K562 (cell line): ENCODE data around the gene ERAS. TPM values are rescaled to one million over a fixed set of nuclear protein-coding genes. Genes with fewer than 3 reads are reported as not detected.

Experiments used
- BRD9 ChIP-seq: fragments of 450-650 bp; IDR thresholded peaks from 2 replicates; pipeline ENCODE4 v1.6.1; 2018; ENCODE audit warnings: low read depth; ENCODE audit not compliant: partially characterized antibody
- CBX5 ChIP-seq: IDR thresholded peaks from 2 replicates; pipeline ENCODE4 v1.6.1; 2014; ENCODE audit warnings: low read depth, borderline replicate concordance
- FOSL1 ChIP-seq: fragments of 200-800 bp; sonication (Bioruptor generic); conservative IDR thresholded peaks from 2 replicates; pipeline ENCODE4 v1.6.1; 2016; ENCODE audit warnings: missing genetic modification characterization, missing compliant biosample characterization
- GABPB1 ChIP-seq: sonication (generic); formaldehyde crosslinking; IDR thresholded peaks from 2 replicates; pipeline ENCODE4 v1.8.0; 2022; ENCODE audit warnings: mild to moderate bottlenecking, missing genetic modification reagents
- HDGF ChIP-seq: fragments of 450-650 bp; IDR thresholded peaks from 2 replicates; pipeline ENCODE4 v1.6.1; 2016
- MEF2A ChIP-seq: IDR thresholded peaks from 2 replicates; pipeline ENCODE4 v1.6.1; 2011; ENCODE audit warnings: low read depth, mild to moderate bottlenecking, low read length, moderate library complexity; ENCODE audit not compliant: control insufficient read depth
- MEF2D ChIP-seq: conservative IDR thresholded peaks from 2 replicates; pipeline ENCODE4 v1.6.1; 2016; ENCODE audit warnings: low read depth, missing genetic modification characterization, missing compliant biosample characterization
- MTA1 ChIP-seq: fragments of 450-650 bp; IDR thresholded peaks from 2 replicates; pipeline ENCODE4 v1.6.1; 2017; ENCODE audit warnings: borderline replicate concordance
- PCBP2 ChIP-seq: fragments of 200-400 bp; formaldehyde crosslinking; IDR thresholded peaks from 2 replicates; pipeline ENCODE4 v1.6.1; 2018; ENCODE audit warnings: low read length, low read depth, mild to moderate bottlenecking, moderate library complexity; ENCODE audit not compliant: poor library complexity, severe bottlenecking
- PTBP1 ChIP-seq: fragments of 200-400 bp; formaldehyde crosslinking; IDR thresholded peaks from 2 replicates; pipeline ENCODE4 v1.6.1; 2017; ENCODE audit warnings: low read depth, low read length
- RAD51 ChIP-seq: fragments of 450-650 bp; IDR thresholded peaks from 2 replicates; pipeline ENCODE4 v1.7.1; 2016; ENCODE audit warnings: low read depth, mild to moderate bottlenecking, borderline replicate concordance
- RCOR1 ChIP-seq, 2 experiments: IDR thresholded peaks; 2 replicates each; pipeline ENCODE4 v1.6.1; 2012; ENCODE audit warnings: low read depth in 2 of 2, low read length in 2 of 2, borderline replicate concordance in 1 of 2, improper control_type of control experiment in 1 of 2
- TAF1 ChIP-seq: IDR thresholded peaks from 2 replicates; pipeline ENCODE4 v1.6.1; 2011; ENCODE audit warnings: mild to moderate bottlenecking, low read length, moderate library complexity; ENCODE audit not compliant: insufficient read depth, control insufficient read depth, severe bottlenecking; ENCODE audit errors: extremely low read depth
- TGIF2 ChIP-seq: sonication (generic); formaldehyde crosslinking; IDR thresholded peaks from 2 replicates; pipeline ENCODE4 v1.8.1; 2022; ENCODE audit warnings: mild to moderate bottlenecking, missing genetic modification reagents, moderate library complexity
- ZNF184 ChIP-seq: sonication (generic); formaldehyde crosslinking; IDR thresholded peaks from 2 replicates; pipeline ENCODE4 v1.5.0; 2020; ENCODE audit warnings: missing genetic modification reagents
- ZNF282 ChIP-seq: sonication (generic); formaldehyde crosslinking; IDR thresholded peaks from 2 replicates; pipeline ENCODE4 v1.8.1; 2023; ENCODE audit warnings: missing genetic modification reagents
- ZNF764 ChIP-seq: fragments of 250-450 bp; sonication (Bioruptor Pico); IDR thresholded peaks from 2 replicates; pipeline ENCODE4 v1.4.0; 2020; ENCODE audit warnings: low read depth, mild to moderate bottlenecking, moderate library complexity
- polyA plus RNA-seq, 8 experiments: library from polyadenylated mRNA; depleted of rRNA in 4 of 8; stranded (reverse) in 5 of 8; unstranded in 3 of 8; fragments of >200 nt; fragmentation: Nextera tagmentation in 2 of 8; fragmentation: Illumina TruSeq in 1 of 8; extraction: Ambion mirVana in 2 of 8; extraction: Trizol in 1 of 8; gene quantifications; 2 replicates each; pipeline versions ENCODE4 v1.2.1 to v1.2.3, GENCODE V29; 2011 to 2014; ENCODE audit warnings: inconsistent platforms in 1 of 8, missing spikeins in 1 of 8
- total RNA-seq, 7 experiments: library from RNA; depleted of rRNA in 6 of 7; stranded (reverse); fragments of >200 nt in 6 of 7; fragmentation: Illumina TruSeq in 2 of 7; extraction: Trizol in 2 of 7; gene quantifications; 2 replicates each; pipeline versions ENCODE4 v1.2.1 to v1.2.3, GENCODE V29; 2011 to 2021; ENCODE audit warnings: low replicate concordance in 1 of 7
- TF ChIP-seq, protein P1 (sequence below): sonication (generic); formaldehyde crosslinking; IDR thresholded peaks from 2 replicates; pipeline ENCODE4 v1.8.0; 2023; ENCODE audit warnings: missing genetic modification reagents, mild to moderate bottlenecking, borderline replicate concordance
- TF ChIP-seq, protein P2 (sequence below): fragments of 250-450 bp; sonication (Bioruptor Pico); IDR thresholded peaks from 2 replicates; pipeline ENCODE4 v1.5.0; 2021; ENCODE audit warnings: mild to moderate bottlenecking, borderline replicate concordance
- TF ChIP-seq, protein P3 (sequence below): sonication (generic); formaldehyde crosslinking; IDR thresholded peaks from 2 replicates; pipeline ENCODE4 v1.8.0; 2022; ENCODE audit warnings: mild to moderate bottlenecking, missing genetic modification reagents

ERAS gene
- total and polyA plus RNA-seq, 9 of the 15 experiments (the other 6 are each of a cell fraction or from before 2014, with no cell fraction given) = 0.07 to 0.12 TPM; not detected in 7

DNA sequence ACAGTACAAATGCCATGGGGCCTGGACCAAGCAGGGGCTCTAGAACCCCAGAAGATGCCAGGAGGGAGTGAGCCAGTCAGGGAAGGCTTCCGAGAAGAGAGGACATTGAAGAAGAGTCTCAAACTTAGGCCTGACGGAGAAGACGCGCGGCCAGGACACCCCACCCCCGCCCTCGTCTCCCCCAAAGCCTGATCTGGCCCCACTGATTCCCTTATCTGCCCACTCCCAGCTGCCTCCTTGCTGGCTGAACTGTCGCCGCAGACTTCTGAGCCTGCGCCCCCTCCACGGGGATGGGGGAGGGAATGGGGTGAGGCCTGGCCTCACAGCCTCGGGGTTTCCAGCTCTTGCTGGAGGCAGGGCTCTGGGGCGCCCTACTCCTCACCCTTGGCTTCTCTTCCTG, 43.5 kb upstream of the ERAS start (continued):
- TF ChIP-seq, protein P1, sequence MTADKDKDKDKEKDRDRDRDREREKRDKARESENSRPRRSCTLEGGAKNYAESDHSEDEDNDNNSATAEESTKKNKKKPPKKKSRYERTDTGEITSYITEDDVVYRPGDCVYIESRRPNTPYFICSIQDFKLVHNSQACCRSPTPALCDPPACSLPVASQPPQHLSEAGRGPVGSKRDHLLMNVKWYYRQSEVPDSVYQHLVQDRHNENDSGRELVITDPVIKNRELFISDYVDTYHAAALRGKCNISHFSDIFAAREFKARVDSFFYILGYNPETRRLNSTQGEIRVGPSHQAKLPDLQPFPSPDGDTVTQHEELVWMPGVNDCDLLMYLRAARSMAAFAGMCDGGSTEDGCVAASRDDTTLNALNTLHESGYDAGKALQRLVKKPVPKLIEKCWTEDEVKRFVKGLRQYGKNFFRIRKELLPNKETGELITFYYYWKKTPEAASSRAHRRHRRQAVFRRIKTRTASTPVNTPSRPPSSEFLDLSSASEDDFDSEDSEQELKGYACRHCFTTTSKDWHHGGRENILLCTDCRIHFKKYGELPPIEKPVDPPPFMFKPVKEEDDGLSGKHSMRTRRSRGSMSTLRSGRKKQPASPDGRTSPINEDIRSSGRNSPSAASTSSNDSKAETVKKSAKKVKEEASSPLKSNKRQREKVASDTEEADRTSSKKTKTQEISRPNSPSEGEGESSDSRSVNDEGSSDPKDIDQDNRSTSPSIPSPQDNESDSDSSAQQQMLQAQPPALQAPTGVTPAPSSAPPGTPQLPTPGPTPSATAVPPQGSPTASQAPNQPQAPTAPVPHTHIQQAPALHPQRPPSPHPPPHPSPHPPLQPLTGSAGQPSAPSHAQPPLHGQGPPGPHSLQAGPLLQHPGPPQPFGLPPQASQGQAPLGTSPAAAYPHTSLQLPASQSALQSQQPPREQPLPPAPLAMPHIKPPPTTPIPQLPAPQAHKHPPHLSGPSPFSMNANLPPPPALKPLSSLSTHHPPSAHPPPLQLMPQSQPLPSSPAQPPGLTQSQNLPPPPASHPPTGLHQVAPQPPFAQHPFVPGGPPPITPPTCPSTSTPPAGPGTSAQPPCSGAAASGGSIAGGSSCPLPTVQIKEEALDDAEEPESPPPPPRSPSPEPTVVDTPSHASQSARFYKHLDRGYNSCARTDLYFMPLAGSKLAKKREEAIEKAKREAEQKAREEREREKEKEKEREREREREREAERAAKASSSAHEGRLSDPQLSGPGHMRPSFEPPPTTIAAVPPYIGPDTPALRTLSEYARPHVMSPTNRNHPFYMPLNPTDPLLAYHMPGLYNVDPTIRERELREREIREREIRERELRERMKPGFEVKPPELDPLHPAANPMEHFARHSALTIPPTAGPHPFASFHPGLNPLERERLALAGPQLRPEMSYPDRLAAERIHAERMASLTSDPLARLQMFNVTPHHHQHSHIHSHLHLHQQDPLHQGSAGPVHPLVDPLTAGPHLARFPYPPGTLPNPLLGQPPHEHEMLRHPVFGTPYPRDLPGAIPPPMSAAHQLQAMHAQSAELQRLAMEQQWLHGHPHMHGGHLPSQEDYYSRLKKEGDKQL (CRISPR knock-in tag) = no peak
- no peak for TF ChIP-seq MTA1
- peak; percentile 41; the same call in 1 of the 2 replicates for TF ChIP-seq RAD51
- TF ChIP-seq MEF2D (tag) = 0 out of 2 replicates have a peak, but pooled peaks have one; percentile 54
- TF ChIP-seq, protein P2, sequence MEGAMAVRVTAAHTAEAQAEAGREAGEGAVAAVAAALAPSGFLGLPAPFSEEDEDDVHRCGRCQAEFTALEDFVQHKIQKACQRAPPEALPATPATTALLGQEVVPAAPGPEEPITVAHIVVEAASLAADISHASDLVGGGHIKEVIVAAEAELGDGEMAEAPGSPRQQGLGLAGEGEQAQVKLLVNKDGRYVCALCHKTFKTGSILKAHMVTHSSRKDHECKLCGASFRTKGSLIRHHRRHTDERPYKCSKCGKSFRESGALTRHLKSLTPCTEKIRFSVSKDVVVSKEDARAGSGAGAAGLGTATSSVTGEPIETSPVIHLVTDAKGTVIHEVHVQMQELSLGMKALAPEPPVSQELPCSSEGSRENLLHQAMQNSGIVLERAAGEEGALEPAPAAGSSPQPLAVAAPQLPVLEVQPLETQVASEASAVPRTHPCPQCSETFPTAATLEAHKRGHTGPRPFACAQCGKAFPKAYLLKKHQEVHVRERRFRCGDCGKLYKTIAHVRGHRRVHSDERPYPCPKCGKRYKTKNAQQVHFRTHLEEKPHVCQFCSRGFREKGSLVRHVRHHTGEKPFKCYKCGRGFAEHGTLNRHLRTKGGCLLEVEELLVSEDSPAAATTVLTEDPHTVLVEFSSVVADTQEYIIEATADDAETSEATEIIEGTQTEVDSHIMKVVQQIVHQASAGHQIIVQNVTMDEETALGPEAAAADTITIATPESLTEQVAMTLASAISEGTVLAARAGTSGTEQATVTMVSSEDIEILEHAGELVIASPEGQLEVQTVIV (CRISPR knock-in tag) = no peak
- TF ChIP-seq TGIF2 (CRISPR knock-in tag) = no peak
- peak; percentile 73 to 95; a peak in 3 of 4 replicates for TF ChIP-seq RCOR1 (IDR thresholded peaks at IDR 0.05; ENCODE audit: borderline replicate concordance in 1 of 2, low read depth in 2 of 2, low read length in 2 of 2)
- TF ChIP-seq, protein P3, sequence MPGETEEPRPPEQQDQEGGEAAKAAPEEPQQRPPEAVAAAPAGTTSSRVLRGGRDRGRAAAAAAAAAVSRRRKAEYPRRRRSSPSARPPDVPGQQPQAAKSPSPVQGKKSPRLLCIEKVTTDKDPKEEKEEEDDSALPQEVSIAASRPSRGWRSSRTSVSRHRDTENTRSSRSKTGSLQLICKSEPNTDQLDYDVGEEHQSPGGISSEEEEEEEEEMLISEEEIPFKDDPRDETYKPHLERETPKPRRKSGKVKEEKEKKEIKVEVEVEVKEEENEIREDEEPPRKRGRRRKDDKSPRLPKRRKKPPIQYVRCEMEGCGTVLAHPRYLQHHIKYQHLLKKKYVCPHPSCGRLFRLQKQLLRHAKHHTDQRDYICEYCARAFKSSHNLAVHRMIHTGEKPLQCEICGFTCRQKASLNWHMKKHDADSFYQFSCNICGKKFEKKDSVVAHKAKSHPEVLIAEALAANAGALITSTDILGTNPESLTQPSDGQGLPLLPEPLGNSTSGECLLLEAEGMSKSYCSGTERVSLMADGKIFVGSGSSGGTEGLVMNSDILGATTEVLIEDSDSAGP (CRISPR knock-in tag) = no peak
- TF ChIP-seq ZNF282 (CRISPR knock-in tag) = no peak
- TF ChIP-seq TAF1 = peak; percentile 60
- no peak for TF ChIP-seq HDGF
- no peak for TF ChIP-seq ZNF764 (CRISPR knock-in tag)
- TF ChIP-seq FOSL1 (tag) = peak; percentile 40
- TF ChIP-seq MEF2A = peak; percentile 59; the same call in 1 of the 2 replicates
- TF ChIP-seq BRD9 = peak; percentile 21
- TF ChIP-seq CBX5 = peak; percentile 64; the same call in 1 of the 2 replicates
- peak; percentile 77; the same call in 1 of the 2 replicates for TF ChIP-seq PTBP1
- TF ChIP-seq PCBP2 = no peak
- no peak for TF ChIP-seq ZNF184 (CRISPR knock-in tag)
- peak; percentile 63 for TF ChIP-seq GABPB1
